ENCODE results near the gene TNFRSF17.

The TNFRSF17 gene

GRCh38 chr16:11972128-11972527 lies 7.1 kb downstream of the TNFRSF17 start:
- DNase-seq (ENCODE audit: low spot score), result no peak

GRCh38 chr16:11973070-11973469 lies 8.1 kb downstream of the TNFRSF17 start:
- DNase-seq (ENCODE audit: low spot score), result no peak

DNA sequence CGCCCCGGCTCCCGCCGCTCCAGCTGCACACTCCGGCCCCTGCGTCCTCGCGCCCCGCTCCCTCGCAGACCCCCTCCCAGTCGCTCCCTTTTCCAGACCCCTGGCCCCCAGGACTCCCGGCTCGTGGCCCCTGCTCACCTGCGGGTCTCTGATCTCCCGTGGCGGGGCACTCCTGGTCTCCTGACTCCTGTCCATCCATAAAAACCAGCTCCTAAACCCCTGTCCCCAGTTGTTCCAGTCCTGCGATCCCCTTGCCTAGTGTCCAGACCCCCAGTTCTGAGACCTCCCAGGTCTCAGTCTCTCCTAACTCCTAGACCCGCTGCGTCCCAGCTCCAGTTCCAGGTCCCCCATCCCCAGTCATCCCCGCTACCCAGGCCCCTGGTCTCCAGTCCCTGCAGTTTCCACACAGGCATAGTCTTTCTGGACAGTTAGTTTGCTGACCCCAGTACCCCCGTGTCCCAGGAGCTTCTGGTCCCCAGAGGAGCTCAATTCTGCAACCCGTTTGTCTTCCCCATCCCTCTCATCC lies 11.9 kb downstream of the TNFRSF17 start:
- no peak for DNase-seq (ENCODE audit: low spot score)

- DNase-seq (ENCODE audit: low spot score), result no peak
Observed at GRCh38 chr16:11977376-11978041, 12.5 kb downstream of the TNFRSF17 start.

DNA sequence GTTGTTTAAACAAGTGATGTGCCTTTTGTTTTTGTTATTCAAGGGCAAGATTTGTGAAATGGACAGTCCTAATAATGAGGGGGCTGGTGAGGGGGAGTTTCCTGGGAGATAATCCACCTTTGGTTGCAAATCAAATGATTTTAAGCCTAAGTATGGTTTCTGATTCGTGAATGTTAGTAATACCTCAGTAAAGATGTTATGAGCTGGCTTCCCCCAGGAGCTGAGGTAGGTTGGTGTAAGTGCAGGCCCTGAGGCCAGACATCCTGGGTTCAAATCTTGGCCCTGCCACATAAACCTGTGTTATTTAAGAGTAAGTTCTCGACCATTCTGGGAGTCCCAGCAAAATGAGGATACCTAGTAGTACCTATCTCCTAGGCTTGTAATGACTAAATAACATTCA lies 13.1 kb downstream of the TNFRSF17 start:
- no peak for DNase-seq (ENCODE audit: low spot score)

DNA sequence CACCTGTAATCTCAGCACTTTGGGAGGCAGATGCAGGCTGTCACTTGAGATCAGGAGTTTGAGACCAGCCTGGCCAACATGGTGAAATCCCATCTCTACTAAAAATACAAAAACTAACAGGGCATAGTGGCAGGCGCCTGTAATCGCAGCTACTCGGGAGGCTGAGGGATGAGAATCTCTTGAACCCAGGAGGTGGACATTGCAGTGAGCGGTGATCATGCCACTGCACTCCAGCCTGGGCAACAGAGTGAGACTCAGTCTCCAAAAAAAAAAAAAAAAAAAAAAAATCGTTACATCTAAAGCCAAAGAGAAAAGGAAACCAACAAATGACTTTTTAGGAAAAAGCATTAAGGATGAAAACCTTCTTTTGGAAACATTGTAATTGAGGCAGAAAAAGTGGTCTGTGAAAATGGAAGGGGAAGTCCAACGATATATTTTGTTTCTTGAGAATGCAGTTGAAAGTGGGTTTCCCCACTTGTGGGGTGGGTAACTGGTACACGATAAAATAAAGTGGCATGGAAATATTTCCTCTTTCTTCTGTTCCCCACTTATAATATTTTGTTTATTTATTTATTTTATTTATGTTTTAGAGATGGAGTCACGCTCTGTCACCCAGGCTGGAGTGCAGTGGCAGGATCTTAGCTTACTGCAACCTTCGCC lies 14.1 kb downstream of the TNFRSF17 start:
- no peak for DNase-seq (ENCODE audit: low spot score)

GRCh38 chr16:11980136-11980844 lies 15.3 kb downstream of the TNFRSF17 start:
- DNase-seq (ENCODE audit: low spot score), result no peak

DNA sequence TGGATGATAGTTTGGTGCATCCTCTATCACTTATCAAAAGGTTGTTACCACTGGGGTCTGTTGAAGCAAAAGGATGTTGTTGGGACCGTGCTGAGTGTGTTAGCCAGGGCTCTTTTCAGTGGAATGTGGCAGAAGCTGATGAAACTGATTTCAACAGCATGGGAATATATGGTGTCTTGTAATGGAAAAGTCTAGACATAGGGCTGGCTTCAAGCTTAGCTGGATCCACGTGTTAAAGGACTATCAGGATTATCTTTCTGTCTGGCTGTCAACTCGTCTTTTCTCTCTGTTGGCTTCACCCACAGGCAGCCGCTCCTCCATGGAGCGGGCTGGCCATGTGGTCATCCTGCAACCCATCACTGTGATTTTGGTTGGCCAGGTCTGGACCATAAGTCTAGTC lies 20.2 kb downstream of the TNFRSF17 start:
- no peak for DNase-seq (ENCODE audit: low spot score)

DNA sequence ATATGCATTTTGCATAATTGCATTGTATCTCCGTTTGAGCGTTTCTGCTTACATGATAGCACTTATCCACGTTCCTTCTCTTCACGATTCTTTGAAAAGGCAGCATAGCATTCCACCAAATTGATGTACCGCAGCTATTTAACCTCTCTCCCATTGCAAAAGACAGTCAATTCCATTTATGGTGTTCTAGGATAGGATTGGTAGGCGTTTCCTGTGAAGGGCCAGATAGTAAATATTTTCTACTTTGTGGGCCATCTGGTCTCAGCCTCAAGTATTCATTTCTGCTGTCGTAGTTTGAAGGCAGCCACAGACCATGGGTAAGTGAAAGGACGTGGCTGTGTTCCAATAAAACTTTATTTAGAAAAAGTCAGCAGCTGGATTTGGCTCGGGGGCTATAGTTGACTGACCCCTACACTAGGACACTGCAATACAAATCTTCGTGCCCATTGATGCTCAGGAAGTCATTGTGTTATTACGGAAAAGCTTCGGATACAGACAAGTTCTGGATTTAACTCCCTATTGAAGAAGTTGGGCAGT lies 21.6 kb downstream of the TNFRSF17 start:
- no peak for DNase-seq (ENCODE audit: low spot score)

- DNase-seq (ENCODE audit: low spot score), result no peak
Observed at GRCh38 chr16:11988258-11988978, 23.4 kb downstream of the TNFRSF17 start.

GRCh38 chr16:11990702-11991390 lies 25.8 kb downstream of the TNFRSF17 start:
- DNase-seq (ENCODE audit: low spot score), result no peak

GRCh38 chr16:11992008-11992584 lies 27.1 kb downstream of the TNFRSF17 start:
- DNase-seq (ENCODE audit: low spot score), result no peak

GRCh38 chr16:11992586-11993524 lies 27.8 kb downstream of the TNFRSF17 start:
- DNase-seq (ENCODE audit: low spot score), result no peak

DNA sequence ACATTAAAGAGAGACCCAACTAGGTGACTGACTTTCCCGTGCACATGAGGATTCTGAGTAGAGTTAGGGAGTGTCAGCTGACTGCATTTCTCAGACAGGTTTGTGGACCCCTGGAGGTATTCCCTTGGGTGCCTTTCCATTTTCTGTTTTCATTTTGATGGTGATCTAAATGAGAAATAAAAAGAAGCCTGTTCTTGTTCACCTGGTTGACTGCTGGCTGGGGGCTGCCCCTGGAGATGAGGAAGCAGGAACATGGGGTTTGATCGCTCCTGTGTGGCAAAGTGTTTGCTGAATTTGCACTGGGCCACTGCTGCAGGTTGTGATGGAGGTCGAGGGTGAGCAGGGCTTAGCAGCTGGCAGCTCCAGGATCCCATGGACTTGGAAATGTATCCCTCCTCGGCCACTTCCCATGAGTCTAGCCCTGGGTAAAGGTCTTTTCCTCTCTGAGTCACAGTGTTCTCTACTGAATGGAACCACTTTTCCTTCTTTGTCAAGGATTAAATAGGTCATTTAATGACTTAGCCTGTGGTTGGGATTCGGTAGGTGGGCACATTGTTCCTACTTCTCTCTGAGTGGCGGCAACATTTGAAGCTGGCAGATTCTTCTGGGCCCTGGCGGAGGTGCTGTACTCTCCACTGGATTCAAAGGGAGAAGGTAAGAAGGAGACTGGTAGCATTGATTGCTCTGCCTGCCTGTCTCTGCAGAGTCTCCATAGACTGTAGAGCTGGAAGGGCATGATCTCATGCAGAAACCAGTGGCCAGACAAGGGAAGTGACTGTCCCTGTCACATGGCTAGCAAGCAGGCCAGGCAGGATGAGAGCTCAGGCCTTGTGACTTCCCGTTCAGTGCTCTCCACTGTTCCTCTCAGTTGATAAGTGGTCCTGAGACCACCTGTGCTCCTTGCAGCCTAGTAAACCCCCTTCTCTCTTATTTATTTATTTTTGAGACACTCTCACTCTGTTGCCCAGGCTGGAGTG lies 29.4 kb downstream of the TNFRSF17 start:
- DNase-seq (ENCODE audit: low spot score), result no peak

- DNase-seq (ENCODE audit: low spot score), result no peak
Observed at GRCh38 chr16:11996433-11997330, 31.7 kb downstream of the TNFRSF17 start.

DNA sequence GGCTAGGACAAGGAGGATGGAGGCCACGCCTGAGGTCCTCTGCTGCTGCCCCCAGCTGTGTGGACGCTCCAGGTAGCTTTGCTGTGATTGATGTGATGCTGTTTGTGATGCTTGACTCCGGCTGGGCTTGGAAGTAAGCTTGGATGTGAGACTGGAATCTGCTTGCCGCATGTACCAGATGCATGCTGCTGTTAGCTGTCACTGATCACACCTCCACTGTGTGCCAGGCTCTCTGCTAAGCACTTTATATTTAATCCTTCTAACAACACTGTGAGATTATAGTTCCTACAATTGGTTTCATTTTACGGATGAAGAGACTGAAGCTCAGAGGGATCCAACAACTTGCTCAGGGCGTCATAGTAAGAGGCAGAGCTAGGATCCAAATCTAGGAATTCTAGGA lies 35.0 kb downstream of the TNFRSF17 start:
- DNase-seq (ENCODE audit: low spot score), result no peak

DNA sequence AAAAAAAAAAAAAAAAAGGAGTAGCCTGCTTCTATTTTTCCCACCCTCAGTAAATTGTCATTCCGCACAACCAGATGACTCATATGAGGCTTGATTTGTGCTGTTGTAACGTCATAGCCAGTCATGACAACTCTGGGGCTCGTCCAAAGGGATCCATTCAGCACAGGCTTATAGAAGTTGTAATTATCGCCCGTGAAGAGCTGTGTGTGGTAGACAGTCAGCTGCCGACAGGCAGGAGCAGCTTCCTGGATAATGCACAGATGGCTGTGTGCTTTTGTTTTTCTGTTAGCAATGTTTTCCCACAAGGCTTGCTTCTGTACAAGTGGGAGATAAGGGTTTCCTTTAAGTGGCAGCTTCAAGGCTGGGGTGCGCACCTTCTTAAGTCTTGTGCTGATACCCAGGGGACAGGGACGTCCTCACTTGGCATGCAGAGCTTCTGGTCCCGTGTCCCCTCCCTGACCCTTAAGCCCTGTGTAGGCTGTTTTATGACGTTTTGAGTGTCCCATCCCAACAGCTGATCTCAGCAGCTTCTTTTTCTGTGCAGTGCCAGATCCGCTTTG lies 37.5 kb downstream of the TNFRSF17 start:
- no peak for DNase-seq (ENCODE audit: low spot score)
